A549 (cell line): Measurements from ENCODE around the gene TMED7. TPM values are rescaled to one million over a fixed set of nuclear protein-coding genes. Genes with fewer than 3 reads are reported as not detected.

Source experiments
- ATAC-seq, 2 experiments: fragments of 200-7000 bp in 1 of 2; fragments of >200 bp in 1 of 2; cut with Nextera tagmentation in 1 of 2; cut with Tn5 transposase in 1 of 2; 3 replicates each; pipeline versions ENCODE4 v1.8.0 to v1.9.1; 2018 to 2020; ENCODE audit warnings: mild to moderate bottlenecking in 1 of 2, moderate library complexity in 1 of 2
- CTCF ChIA-PET: fragments of 300-600 bp; sonication (Branson Sonifier 250); formaldehyde crosslinking; extraction: SDS; loops from one replicate; lab custom pipeline; 2021; ENCODE audit warnings: antibody characterized with exemption, inconsistent platforms; lab: Yijun Ruan, JAX
- POLR2A ChIA-PET: fragments of 350-600 bp; formaldehyde crosslinking; extraction: SDS; loops from one replicate; lab custom pipeline; 2021; ENCODE audit warnings: antibody characterized with exemption, inconsistent platforms; lab: Yijun Ruan, JAX
- DNase-seq, 2 experiments: peaks; one replicate each; pipeline versions ENCODE4 v3.0.0 to v3.0.0-alpha.2; 2011 to 2016; ENCODE audit warnings: low read depth in 1 of 2, low spot score in 1 of 2
- FAIRE-seq: peaks from 2 replicates; lab custom pipeline; 2011; peaks lifted over from hg19 to GRCh38; lab: Jason Lieb, UNC
- H3K27ac ChIP-seq, 2 experiments: fragments of >200 bp; sonication (Bioruptor Twin); formaldehyde crosslinking; 3 replicates each; pipeline ENCODE4 v1.5.1; 2016 to 2017
- H3K4me1 ChIP-seq: fragments of >200 bp; sonication (Bioruptor Twin); formaldehyde crosslinking; 3 replicates; pipeline ENCODE4 v1.6.1; 2016
- H3K4me2 ChIP-seq: fragments of >200 bp; sonication (Bioruptor Twin); formaldehyde crosslinking; 3 replicates; pipeline ENCODE4 v1.6.1; 2016
- H3K4me3 ChIP-seq: fragments of >200 bp; sonication (Bioruptor Twin); formaldehyde crosslinking; 3 replicates; pipeline ENCODE4 v1.5.1; 2016
- H3K9me3 ChIP-seq: fragments of >200 bp; sonication (Bioruptor Twin); formaldehyde crosslinking; 3 replicates; pipeline ENCODE4 v1.6.1; 2016
- CEBPB ChIP-seq, 2 experiments: fragments of >200 bp in 1 of 2; sonication (Bioruptor Twin) in 1 of 2; formaldehyde crosslinking in 1 of 2; IDR thresholded peaks; 2 replicates each; pipeline ENCODE4 v1.6.1; 2012 to 2016
- E2F6 ChIP-seq: IDR thresholded peaks from 2 replicates; pipeline ENCODE4 v1.6.1; 2012; ENCODE audit warnings: low read depth, borderline replicate concordance
- EHMT2 ChIP-seq: fragments of 200-600 bp; sonication (generic); IDR thresholded peaks from 2 replicates; pipeline ENCODE4 v1.6.1; 2016; ENCODE audit warnings: antibody characterized with exemption, low read depth, mild to moderate bottlenecking, moderate library complexity
- ELK1 ChIP-seq: fragments of 150-350 bp; IDR thresholded peaks from 2 replicates; pipeline ENCODE4 v1.6.1; 2014; ENCODE audit warnings: low read depth, mild to moderate bottlenecking, low read length
- FOSL2 ChIP-seq, 2 experiments: fragments of 450-650 bp in 1 of 2; fragments of >200 bp in 1 of 2; sonication (Bioruptor Twin) in 1 of 2; formaldehyde crosslinking; IDR thresholded peaks; 2 replicates each; pipeline versions ENCODE4 v1.5.0 to v1.6.1; 2016 to 2020; ENCODE audit warnings: mild to moderate bottlenecking in 1 of 2, moderate library complexity in 1 of 2
- HOXB13 ChIP-seq: fragments of 250-450 bp; sonication (Bioruptor Pico); IDR thresholded peaks from 2 replicates; pipeline ENCODE4 v1.5.0; 2020; ENCODE audit warnings: low read depth, mild to moderate bottlenecking, moderate library complexity
- HOXB5 ChIP-seq: fragments of 250-450 bp; sonication (Bioruptor Pico); IDR thresholded peaks from 2 replicates; pipeline ENCODE4 v1.5.0; 2020; ENCODE audit warnings: mild to moderate bottlenecking, moderate library complexity
- JUNB ChIP-seq: fragments of >200 bp; sonication (Bioruptor Twin); formaldehyde crosslinking; IDR thresholded peaks from 2 replicates; pipeline ENCODE4 v1.6.1; 2016
- KDM1A ChIP-seq: fragments of 200-600 bp; sonication (generic); IDR thresholded peaks from 2 replicates; pipeline ENCODE4 v1.6.1; 2016; ENCODE audit warnings: low read depth, mild to moderate bottlenecking
- MAX ChIP-seq: IDR thresholded peaks from 2 replicates; pipeline ENCODE4 v1.6.1; 2012
- MAZ ChIP-seq: fragments of 150-350 bp; IDR thresholded peaks from 2 replicates; pipeline ENCODE4 v1.6.1; 2014; ENCODE audit warnings: antibody characterized with exemption, low read depth, low read length, borderline replicate concordance
- MYC ChIP-seq: IDR thresholded peaks from 2 replicates; pipeline ENCODE4 v1.6.1; 2012; ENCODE audit warnings: mild to moderate bottlenecking, inconsistent platforms, low read length, improper control_type of control experiment, borderline replicate concordance
- NFE2L2 ChIP-seq: fragments of 150-350 bp; conservative IDR thresholded peaks from 2 replicates; pipeline ENCODE4 v1.6.1; 2014; ENCODE audit warnings: low read length
- PHF8 ChIP-seq: fragments of 200-600 bp; sonication (generic); IDR thresholded peaks from 2 replicates; pipeline ENCODE4 v1.6.1; 2016; ENCODE audit warnings: low read depth, mild to moderate bottlenecking, antibody characterized with exemption, moderate library complexity, borderline replicate concordance
- TFCP2L1 ChIP-seq: fragments of 250-450 bp; sonication (Bioruptor Pico); IDR thresholded peaks from 2 replicates; pipeline ENCODE4 v1.5.0; 2021; ENCODE audit warnings: mild to moderate bottlenecking
- TP53 ChIP-seq: fragments of 250-450 bp; sonication (Bioruptor Pico); IDR thresholded peaks from 2 replicates; pipeline ENCODE4 v1.5.0; 2021; ENCODE audit warnings: mild to moderate bottlenecking, moderate library complexity
- ZNF302 ChIP-seq: fragments of 250-450 bp; sonication (Bioruptor Pico); IDR thresholded peaks from 2 replicates; pipeline ENCODE4 v1.9.0; 2021; ENCODE audit warnings: inconsistent platforms, mild to moderate bottlenecking, moderate library complexity
- WGBS: methylation state at CpG from one replicate; pipeline ENCODE4 v1.1.6; 2017; ENCODE audit errors: missing lambda C conversion rate; 5-methylcytosine and 5-hydroxymethylcytosine counted together
- polyA plus RNA-seq, 4 experiments: library from polyadenylated mRNA; depleted of rRNA in 3 of 4; stranded (reverse); fragments of >200 nt; fragmentation: RNase III in 1 of 4; extraction: RNeasy Plus Mini Kit Qiagen cat#74134 plus additional on column Dnase treatment in 1 of 4; gene quantifications; 2 replicates in 3 of 4; 3 replicates in 1 of 4; pipeline ENCODE4 v1.2.3, GENCODE V29; 2011 to 2017
- TF ChIP-seq, protein P1 (sequence below): fragments of 450-650 bp; IDR thresholded peaks from 2 replicates; pipeline ENCODE4 v1.6.1; 2014; ENCODE audit warnings: antibody characterized with exemption
- TF ChIP-seq, protein P2 (sequence below): fragments of >200 bp; sonication (Bioruptor Twin); formaldehyde crosslinking; IDR thresholded peaks from 3 replicates; pipeline ENCODE4 v1.6.1; 2016

Gene TMED7
- polyA plus RNA-seq, 2 of the 4 experiments (the other 2 are of a cell fraction): 60.6 to 99.1 TPM

GRCh38 chr5:115629903-115630302 lies 4.1 kb upstream of the TMED7 start:
- DNase-seq (no peak), FAIRE-seq (no peak), ATAC-seq (no peak)
- Histone ChIP-seq H3K27ac (no peak overlapping the region), H3K4me1 (peaks cover 6% of the 10 kb centered on the region; the same call in 1 of the 3 replicates), H3K9me3 (no peaks in the 10 kb centered on the region), H3K4me3 (no peak overlapping the region), H3K4me2 (no peak overlapping the region)
- WGBS: 52% methylated on average over 1 of the region's 1 CpG
- ChIA-PET POLR2A (no interaction called here), CTCF (interaction anchor here (1.2 to 4.0 kb wide), 5 partner anchors 15 to 438 kb away, joined by 3 to 15 read pairs (median 3); no protein-coding TSS in a partner anchor)
- TF ChIP-seq ZNF302 (CRISPR knock-in tag): no peak
- TF ChIP-seq FOSL2 (IDR thresholded peaks at IDR 0.05): no peak
- TF ChIP-seq FOSL2 (CRISPR knock-in tag; IDR thresholded peaks at IDR 0.05): no peak

DNA sequence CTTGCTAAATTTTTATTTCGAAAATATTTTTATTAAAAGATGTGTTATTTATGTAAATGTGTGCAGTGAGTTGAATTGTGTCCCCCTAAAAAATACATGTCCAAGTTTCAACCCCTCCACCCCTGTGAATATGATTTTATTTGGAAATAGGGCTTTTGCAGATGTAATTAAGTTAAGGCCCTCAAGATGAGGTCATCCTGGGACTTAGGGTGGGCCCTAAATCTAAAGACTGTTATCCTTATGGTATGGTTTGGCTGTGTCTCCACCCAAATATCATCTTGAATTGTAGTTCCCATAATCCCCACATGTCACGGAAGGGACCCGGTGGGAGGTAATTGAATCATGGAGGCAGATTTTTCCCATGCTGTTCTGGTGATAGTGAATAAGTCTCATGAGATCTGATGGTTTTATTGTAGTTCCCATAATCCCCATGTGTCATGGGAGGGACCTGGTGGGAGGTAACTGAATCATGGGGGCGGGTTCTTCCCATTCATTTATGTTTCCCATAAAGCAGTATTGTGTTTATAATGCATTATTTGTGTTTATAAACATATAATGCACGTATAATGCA lies 1.5 kb upstream of the TMED7 start:
- Histone ChIP-seq H3K4me3 (no peak overlapping the region), H3K4me2 (peak overlapping the region; percentile 82; the same call in 2 of the 3 replicates), H3K9me3 (no peaks in the 10 kb centered on the region), H3K4me1 (peaks cover 25% of the 10 kb centered on the region; the same call in 2 of the 3 replicates), H3K27ac (no peak overlapping the region)
- ChIA-PET CTCF (interaction anchor here (1.2 to 4.0 kb wide), 2 partner anchors 204 to 441 kb away, joined by 3 to 15 read pairs; no protein-coding TSS in a partner anchor), POLR2A (no interaction called here)
- no peak for TF ChIP-seq HOXB13 (CRISPR knock-in tag)
- WGBS: 69% methylated on average over 5 of the region's 5 CpGs
- ATAC-seq (no peak), FAIRE-seq (no peak), DNase-seq (peak in 1 of 2 experiments; percentile 6)

DNA sequence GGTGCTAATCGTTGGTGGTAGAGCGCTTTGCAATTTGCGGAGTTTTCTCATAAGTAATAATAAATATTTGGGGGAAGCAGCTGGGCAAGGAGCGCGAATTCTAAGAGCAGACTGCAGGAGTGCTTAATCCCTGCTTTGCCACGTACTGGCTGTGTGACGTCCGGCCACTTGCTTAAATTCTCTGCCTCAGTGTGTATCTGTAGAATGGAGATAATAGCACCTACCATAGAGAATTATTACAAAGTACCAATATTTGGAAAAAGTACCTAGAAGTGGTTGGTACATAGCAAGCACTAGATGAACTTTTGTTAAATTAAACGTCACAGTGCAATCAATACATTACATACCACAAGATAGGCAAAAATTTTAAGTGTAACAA lies 598 bp upstream of the TMED7 start:
- 1% methylated on average over 9 of the region's 9 CpGs for WGBS
- ChIA-PET CTCF (interaction anchor here (1.1 to 3.9 kb wide), 2 partner anchors 9 to 205 kb away, joined by 3 to 18 read pairs (median 5); no protein-coding TSS in a partner anchor), POLR2A (interaction anchor here (0.6 to 0.7 kb wide), 2 partner anchors 11 to 44 kb away, joined by 3 to 8 read pairs; no protein-coding TSS in a partner anchor)
- Histone ChIP-seq H3K4me3 (peak overlapping the region; percentile 98), H3K4me1 (peaks cover 25% of the 10 kb centered on the region; the same call in 2 of the 3 replicates), H3K27ac (peak overlapping the region; percentile 72 to 80), H3K9me3 (no peaks in the 10 kb centered on the region), H3K4me2 (peak overlapping the region; percentile 82)
- FAIRE-seq (no peak), DNase-seq (no peak), ATAC-seq (peak; percentile 23 to 56; a peak in 5 of 6 replicates)
- TF ChIP-seq HOXB13 (CRISPR knock-in tag): no peak
- TF ChIP-seq E2F6: peak; percentile 7; the same call in 1 of the 2 replicates

- WGBS: 24% methylated on average over 3 of the region's 3 CpGs
- ATAC-seq (no peak), FAIRE-seq (no peak), DNase-seq (no peak)
- peak overlapping the region; percentile 97 to 98 for H3K27ac ChIP-seq
- ChIA-PET POLR2A (interaction anchor here (1.0 kb wide), 1 partner anchor 329 kb away, joined by 4 read pairs; the partner anchor contains the start of gene CCDC112), CTCF (interaction anchor here (1.1 to 3.9 kb wide), 4 partner anchors 8 to 443 kb away, joined by 4 to 18 read pairs (median 4); no protein-coding TSS in a partner anchor)
- peak overlapping the region; percentile 98 for H3K4me3 ChIP-seq
- peaks cover 25% of the 10 kb centered on the region; the same call in 2 of the 3 replicates for H3K4me1 ChIP-seq
- H3K9me3 ChIP-seq: no peaks in the 10 kb centered on the region
- H3K4me2 ChIP-seq: peak overlapping the region; percentile 94
- TF ChIP-seq, protein P1, sequence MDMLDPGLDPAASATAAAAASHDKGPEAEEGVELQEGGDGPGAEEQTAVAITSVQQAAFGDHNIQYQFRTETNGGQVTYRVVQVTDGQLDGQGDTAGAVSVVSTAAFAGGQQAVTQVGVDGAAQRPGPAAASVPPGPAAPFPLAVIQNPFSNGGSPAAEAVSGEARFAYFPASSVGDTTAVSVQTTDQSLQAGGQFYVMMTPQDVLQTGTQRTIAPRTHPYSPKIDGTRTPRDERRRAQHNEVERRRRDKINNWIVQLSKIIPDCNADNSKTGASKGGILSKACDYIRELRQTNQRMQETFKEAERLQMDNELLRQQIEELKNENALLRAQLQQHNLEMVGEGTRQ: no peak
- no peak for TF ChIP-seq HOXB5 (CRISPR knock-in tag)
- no peak for TF ChIP-seq MAZ
- TF ChIP-seq TFCP2L1 (CRISPR knock-in tag): no peak
- no peak for TF ChIP-seq E2F6
- TF ChIP-seq JUNB: no peak
- TF ChIP-seq NFE2L2: no peak
Measured at GRCh38 chr5:115624994-115625393, 842 bp downstream of the TMED7 start.

GRCh38 chr5:115623658-115624057 lies 2.2 kb downstream of the TMED7 start:
- TF ChIP-seq ELK1: no peak
- TF ChIP-seq MYC: no peak
- TF ChIP-seq KDM1A: no peak
- no peak for TF ChIP-seq CEBPB (IDR thresholded peaks at IDR 0.05)
- TF ChIP-seq ZNF302 (CRISPR knock-in tag): no peak
- TF ChIP-seq, protein P2, sequence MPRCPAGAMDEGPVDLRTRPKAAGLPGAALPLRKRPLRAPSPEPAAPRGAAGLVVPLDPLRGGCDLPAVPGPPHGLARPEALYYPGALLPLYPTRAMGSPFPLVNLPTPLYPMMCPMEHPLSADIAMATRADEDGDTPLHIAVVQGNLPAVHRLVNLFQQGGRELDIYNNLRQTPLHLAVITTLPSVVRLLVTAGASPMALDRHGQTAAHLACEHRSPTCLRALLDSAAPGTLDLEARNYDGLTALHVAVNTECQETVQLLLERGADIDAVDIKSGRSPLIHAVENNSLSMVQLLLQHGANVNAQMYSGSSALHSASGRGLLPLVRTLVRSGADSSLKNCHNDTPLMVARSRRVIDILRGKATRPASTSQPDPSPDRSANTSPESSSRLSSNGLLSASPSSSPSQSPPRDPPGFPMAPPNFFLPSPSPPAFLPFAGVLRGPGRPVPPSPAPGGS: no peak
- TF ChIP-seq TP53 (CRISPR knock-in tag): no peak
- TF ChIP-seq EHMT2: no peak
- TF ChIP-seq PHF8: no peak
- no peak for TF ChIP-seq MAX
- ATAC-seq (no peak), DNase-seq (no peak), FAIRE-seq (no peak)
- H3K4me1 ChIP-seq: peaks cover 25% of the 10 kb centered on the region; the same call in 2 of the 3 replicates
- WGBS: 81% methylated on average over 5 of the region's 5 CpGs
- no peaks in the 10 kb centered on the region for H3K9me3 ChIP-seq
- no peak overlapping the region for H3K27ac ChIP-seq
- ChIA-PET CTCF (interaction anchor here (1.1 to 3.9 kb wide), 2 partner anchors 11 to 445 kb away, joined by 3 to 18 read pairs; no protein-coding TSS in a partner anchor), POLR2A (no interaction called here)
- peak overlapping the region; percentile 94 for H3K4me2 ChIP-seq
- H3K4me3 ChIP-seq: no peak overlapping the region
